OCI-LY7 (cell line): Measurements from ENCODE around the gene TRIM41.
"Not testable (repeated sequence)": the region's sequence is repeated elsewhere in the genome, so short reads cannot be mapped to it uniquely, and the experiment has no call there.

Experiments
- EZH2phosphoT487 ChIP-seq: fragments of 200-600 bp; sonication (generic); IDR thresholded peaks from 2 replicates; pipeline ENCODE4 v1.6.1; 2018; ENCODE audit warnings: low read depth, borderline replicate concordance, mild to moderate bottlenecking, mixed run types, antibody characterized with exemption, low read length, moderate library complexity, mixed read lengths
- TF ChIP-seq, protein P1 (sequence below): fragments of 200-600 bp; sonication (generic); conservative IDR thresholded peaks from 2 replicates; pipeline ENCODE4 v1.5.1; 2014; ENCODE audit warnings: mild to moderate bottlenecking, antibody characterized with exemption, low read length, moderate library complexity, mixed read lengths

DNA sequence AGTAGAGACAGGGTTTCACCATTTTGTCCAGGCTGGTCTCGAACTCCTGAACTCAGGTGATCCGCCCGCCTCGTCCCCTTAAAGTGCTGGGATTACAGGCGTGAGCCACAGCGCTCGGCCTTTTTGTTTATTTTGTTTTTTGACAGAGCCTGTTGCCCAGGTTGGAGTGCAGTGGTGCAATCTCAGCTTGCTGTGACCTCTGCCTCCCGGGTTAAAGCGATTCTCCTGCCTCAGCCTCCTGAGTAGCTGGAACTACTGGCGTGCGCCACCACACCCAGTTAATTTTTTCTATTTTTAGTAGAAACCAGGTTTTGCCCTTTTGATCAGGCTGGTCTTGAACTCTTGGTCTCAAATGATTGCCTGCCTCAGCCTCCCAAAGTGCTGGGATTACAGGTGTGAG, 12.9 kb upstream of the TRIM41 start:
- TF ChIP-seq, protein P1, sequence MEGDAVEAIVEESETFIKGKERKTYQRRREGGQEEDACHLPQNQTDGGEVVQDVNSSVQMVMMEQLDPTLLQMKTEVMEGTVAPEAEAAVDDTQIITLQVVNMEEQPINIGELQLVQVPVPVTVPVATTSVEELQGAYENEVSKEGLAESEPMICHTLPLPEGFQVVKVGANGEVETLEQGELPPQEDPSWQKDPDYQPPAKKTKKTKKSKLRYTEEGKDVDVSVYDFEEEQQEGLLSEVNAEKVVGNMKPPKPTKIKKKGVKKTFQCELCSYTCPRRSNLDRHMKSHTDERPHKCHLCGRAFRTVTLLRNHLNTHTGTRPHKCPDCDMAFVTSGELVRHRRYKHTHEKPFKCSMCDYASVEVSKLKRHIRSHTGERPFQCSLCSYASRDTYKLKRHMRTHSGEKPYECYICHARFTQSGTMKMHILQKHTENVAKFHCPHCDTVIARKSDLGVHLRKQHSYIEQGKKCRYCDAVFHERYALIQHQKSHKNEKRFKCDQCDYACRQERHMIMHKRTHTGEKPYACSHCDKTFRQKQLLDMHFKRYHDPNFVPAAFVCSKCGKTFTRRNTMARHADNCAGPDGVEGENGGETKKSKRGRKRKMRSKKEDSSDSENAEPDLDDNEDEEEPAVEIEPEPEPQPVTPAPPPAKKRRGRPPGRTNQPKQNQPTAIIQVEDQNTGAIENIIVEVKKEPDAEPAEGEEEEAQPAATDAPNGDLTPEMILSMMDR, result not testable (repeated sequence)
- TF ChIP-seq EZH2phosphoT487, result not testable (repeated sequence)
